ENCODE data around the gene MPC1. TPM values are rescaled to one million over a fixed set of nuclear protein-coding genes. Genes with fewer than 3 reads are reported as not detected.

Gene MPC1
- total RNA-seq, result 88.2 TPM

- no peaks in the 10 kb centered on the region for H3K9me3 ChIP-seq (ENCODE audit: control insufficient read depth in 3 of 3, low read length in 3 of 3)
- H3K4me3 ChIP-seq (ENCODE audit: low read length in 3 of 3), result peak within 1 kb of the TSS; percentile 90 to 98 (median 93)
- H3K9ac ChIP-seq (ENCODE audit: low read depth in 1 of 3, low read length in 3 of 3), result peak within 1 kb of the TSS; percentile 90 to 98 (median 97)
- peaks cover 8 to 28% (median 12%) of the 10 kb centered on the region in 3 donors for H3K4me1 ChIP-seq (ENCODE audit: control insufficient read depth in 3 of 3, insufficient read depth in 3 of 3, low read length in 3 of 3)
- H3K27me3 ChIP-seq (ENCODE audit: control insufficient read depth in 3 of 3, insufficient read depth in 3 of 3, low read length in 3 of 3), result no peaks in the 10 kb centered on the region
- no peaks in the 10 kb centered on the region for H3K36me3 ChIP-seq (ENCODE audit: control insufficient read depth in 3 of 3, insufficient read depth in 3 of 3, low read length in 3 of 3)
- H3K27ac ChIP-seq (ENCODE audit: low read depth, low read length), result peak within 1 kb of the TSS; percentile 98
Measured at GRCh38 chr6:166382933-166383801, at the start of gene MPC1. MPC1 (minus strand) TSS chr6:166382940; CDS start chr6:166382876, 64 bp downstream.

- Histone ChIP-seq H3K9me3 (ENCODE audit: control insufficient read depth in 3 of 3, low read length in 3 of 3) (no peaks in the 10 kb centered on the region), H3K4me3 (ENCODE audit: low read length in 3 of 3) (no peak overlapping the region), H3K27ac (ENCODE audit: low read depth, low read length) (no peak overlapping the region), H3K27me3 (ENCODE audit: control insufficient read depth in 3 of 3, insufficient read depth in 3 of 3, low read length in 3 of 3) (no peaks in the 10 kb centered on the region), H3K9ac (ENCODE audit: low read depth in 1 of 3, low read length in 3 of 3) (no peak overlapping the region), H3K4me1 (ENCODE audit: control insufficient read depth in 3 of 3, insufficient read depth in 3 of 3, low read length in 3 of 3) (no peaks in the 10 kb centered on the region), H3K36me3 (ENCODE audit: control insufficient read depth in 3 of 3, insufficient read depth in 3 of 3, low read length in 3 of 3) (peaks cover 24 to 26% (median 25%) of the 10 kb centered on the region in 3 donors)
Measured at GRCh38 chr6:166430269-166430668, 47.5 kb upstream of the MPC1 start.

GRCh38 chr6:166424431-166424830 is 41.7 kb upstream of the MPC1 start:
- no peak overlapping the region for H3K4me3 ChIP-seq (ENCODE audit: low read length in 3 of 3)
- H3K27me3 ChIP-seq (ENCODE audit: control insufficient read depth in 3 of 3, insufficient read depth in 3 of 3, low read length in 3 of 3), result no peaks in the 10 kb centered on the region
- peaks cover 30 to 37% (median 34%) of the 10 kb centered on the region in 3 donors for H3K36me3 ChIP-seq (ENCODE audit: control insufficient read depth in 3 of 3, insufficient read depth in 3 of 3, low read length in 3 of 3)
- no peaks in the 10 kb centered on the region for H3K9me3 ChIP-seq (ENCODE audit: control insufficient read depth in 3 of 3, low read length in 3 of 3)
- no peak overlapping the region for H3K27ac ChIP-seq (ENCODE audit: low read depth, low read length)
- no peak overlapping the region for H3K9ac ChIP-seq (ENCODE audit: low read depth in 1 of 3, low read length in 3 of 3)
- no peaks in the 10 kb centered on the region for H3K4me1 ChIP-seq (ENCODE audit: control insufficient read depth in 3 of 3, insufficient read depth in 3 of 3, low read length in 3 of 3)

- H3K27ac ChIP-seq (ENCODE audit: low read depth, low read length), result no peak overlapping the region
- no peaks in the 10 kb centered on the region for H3K27me3 ChIP-seq (ENCODE audit: control insufficient read depth in 3 of 3, insufficient read depth in 3 of 3, low read length in 3 of 3)
- H3K36me3 ChIP-seq (ENCODE audit: control insufficient read depth in 3 of 3, insufficient read depth in 3 of 3, low read length in 3 of 3), result peaks cover 36 to 43% (median 38%) of the 10 kb centered on the region in 3 donors
- no peak overlapping the region for H3K9ac ChIP-seq (ENCODE audit: low read depth in 1 of 3, low read length in 3 of 3)
- no peaks in the 10 kb centered on the region for H3K4me1 ChIP-seq (ENCODE audit: control insufficient read depth in 3 of 3, insufficient read depth in 3 of 3, low read length in 3 of 3)
- H3K4me3 ChIP-seq (ENCODE audit: low read length in 3 of 3), result no peak overlapping the region
- no peaks in the 10 kb centered on the region for H3K9me3 ChIP-seq (ENCODE audit: control insufficient read depth in 3 of 3, low read length in 3 of 3)
Measured at GRCh38 chr6:166423781-166424180, 41.0 kb upstream of the MPC1 start.

DNA sequence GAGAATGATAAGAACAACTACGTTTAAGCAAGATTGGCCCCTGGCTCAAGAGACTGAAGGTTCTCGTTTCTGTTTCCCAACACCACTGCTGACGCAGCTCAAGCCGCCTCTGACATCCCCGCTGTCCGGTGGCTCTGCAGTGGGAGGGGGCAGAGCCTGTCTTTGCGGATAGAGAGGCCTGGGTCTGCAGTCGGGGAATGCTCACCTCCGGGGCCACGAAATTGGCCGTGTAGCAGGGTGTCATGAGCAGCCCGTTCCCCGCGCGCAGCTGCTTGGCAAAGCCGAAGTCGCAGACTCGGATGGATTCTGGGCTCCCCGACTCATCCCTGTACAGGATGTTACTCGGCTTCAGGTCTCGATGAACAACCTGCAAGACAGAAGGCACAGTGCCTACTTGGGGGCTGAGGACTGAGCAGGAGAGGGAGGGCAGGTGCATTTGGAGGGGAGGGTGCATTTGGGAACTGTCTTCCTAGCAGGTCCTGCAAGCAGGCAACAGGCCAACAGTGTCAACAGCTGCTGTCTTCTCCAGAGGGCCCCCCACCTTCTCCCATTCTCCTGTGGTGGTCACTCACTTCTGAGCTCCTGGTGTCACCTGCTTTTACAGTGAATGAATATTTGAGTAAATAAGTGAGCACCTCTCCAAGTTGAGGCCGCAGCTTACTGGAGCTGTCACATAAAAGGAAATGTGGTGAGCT is 40.5 kb upstream of the MPC1 start:
- Histone ChIP-seq H3K27ac (ENCODE audit: low read depth, low read length) (no peak overlapping the region), H3K27me3 (ENCODE audit: control insufficient read depth in 3 of 3, insufficient read depth in 3 of 3, low read length in 3 of 3) (no peaks in the 10 kb centered on the region), H3K9me3 (ENCODE audit: control insufficient read depth in 3 of 3, low read length in 3 of 3) (no peaks in the 10 kb centered on the region), H3K9ac (ENCODE audit: low read depth in 1 of 3, low read length in 3 of 3) (no peak overlapping the region), H3K4me1 (ENCODE audit: control insufficient read depth in 3 of 3, insufficient read depth in 3 of 3, low read length in 3 of 3) (no peaks in the 10 kb centered on the region), H3K36me3 (ENCODE audit: control insufficient read depth in 3 of 3, insufficient read depth in 3 of 3, low read length in 3 of 3) (peaks cover 41 to 49% (median 44%) of the 10 kb centered on the region in 3 donors), H3K4me3 (ENCODE audit: low read length in 3 of 3) (no peak overlapping the region)

DNA sequence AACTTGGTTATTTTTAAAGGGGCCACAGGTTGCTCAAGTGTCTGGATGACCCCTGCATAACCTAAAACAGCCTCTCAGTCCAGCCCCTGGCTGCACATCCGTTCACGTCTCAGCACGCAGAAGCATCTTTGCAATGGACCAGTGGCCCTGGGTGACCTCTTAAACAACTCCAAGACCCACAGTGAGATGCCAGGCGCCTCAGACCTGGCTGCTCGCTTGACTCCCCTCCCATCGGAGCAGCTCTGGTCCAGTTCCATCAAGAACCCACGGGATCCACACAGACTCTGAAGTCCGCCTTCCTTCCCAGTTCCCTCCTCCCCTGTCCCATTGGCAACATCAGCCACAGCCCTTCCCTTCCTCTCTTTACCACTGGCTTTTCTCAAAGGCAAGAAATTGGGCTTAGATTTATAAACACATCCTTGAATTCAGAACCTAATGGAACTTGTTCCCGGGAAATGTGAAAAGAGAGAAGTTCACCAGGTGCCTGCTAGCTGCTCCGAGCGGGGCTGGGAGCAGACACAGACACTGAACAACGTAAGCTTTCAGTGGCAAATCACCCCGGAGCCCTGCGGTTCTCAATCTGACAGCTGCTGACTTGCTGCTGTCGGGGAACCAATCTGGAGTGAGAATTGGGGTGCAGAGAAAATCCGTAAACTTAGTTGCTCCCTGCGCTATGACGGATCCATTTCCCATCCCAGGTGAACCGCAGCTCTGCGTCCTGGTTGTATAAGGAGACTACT is 39.6 kb upstream of the MPC1 start:
- Histone ChIP-seq H3K9ac (ENCODE audit: low read depth in 1 of 3, low read length in 3 of 3) (no peak overlapping the region), H3K4me3 (ENCODE audit: low read length in 3 of 3) (no peak overlapping the region), H3K27ac (ENCODE audit: low read depth, low read length) (no peak overlapping the region), H3K36me3 (ENCODE audit: control insufficient read depth in 3 of 3, insufficient read depth in 3 of 3, low read length in 3 of 3) (peaks cover 42 to 54% (median 44%) of the 10 kb centered on the region in 3 donors), H3K27me3 (ENCODE audit: control insufficient read depth in 3 of 3, insufficient read depth in 3 of 3, low read length in 3 of 3) (no peaks in the 10 kb centered on the region), H3K4me1 (ENCODE audit: control insufficient read depth in 3 of 3, insufficient read depth in 3 of 3, low read length in 3 of 3) (no peaks in the 10 kb centered on the region), H3K9me3 (ENCODE audit: control insufficient read depth in 3 of 3, low read length in 3 of 3) (no peaks in the 10 kb centered on the region)

- Histone ChIP-seq H3K36me3 (ENCODE audit: control insufficient read depth in 3 of 3, insufficient read depth in 3 of 3, low read length in 3 of 3) (peaks cover 55 to 70% (median 56%) of the 10 kb centered on the region in 3 donors), H3K27me3 (ENCODE audit: control insufficient read depth in 3 of 3, insufficient read depth in 3 of 3, low read length in 3 of 3) (no peaks in the 10 kb centered on the region)
Measured at GRCh38 chr6:166420351-166420750, 37.6 kb upstream of the MPC1 start.

DNA sequence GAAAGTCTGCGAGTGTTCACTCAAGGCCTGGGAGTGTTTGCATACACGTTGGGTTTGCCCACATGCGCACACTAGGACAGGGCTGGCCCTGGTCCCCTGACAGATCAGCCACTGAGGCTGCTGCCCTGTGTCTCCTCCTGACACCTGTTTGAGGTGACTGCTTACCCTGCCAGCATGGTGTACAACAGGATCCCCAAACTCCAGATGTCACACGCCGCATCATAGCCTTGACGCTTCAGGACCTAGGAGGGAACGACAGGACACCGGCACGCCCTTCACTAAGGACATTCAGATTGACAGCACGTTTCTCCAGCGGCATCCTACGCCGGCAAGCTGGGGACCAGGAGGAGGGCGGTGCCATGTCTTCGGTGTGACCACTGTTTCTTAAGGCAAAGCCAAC is 37.0 kb upstream of the MPC1 start:
- Histone ChIP-seq H3K9ac (ENCODE audit: low read depth in 1 of 3, low read length in 3 of 3) (no peak overlapping the region), H3K4me3 (ENCODE audit: low read length in 3 of 3) (no peak overlapping the region), H3K9me3 (ENCODE audit: control insufficient read depth in 3 of 3, low read length in 3 of 3) (no peaks in the 10 kb centered on the region), H3K27ac (ENCODE audit: low read depth, low read length) (no peak overlapping the region), H3K36me3 (ENCODE audit: control insufficient read depth in 3 of 3, insufficient read depth in 3 of 3, low read length in 3 of 3) (peaks cover 58 to 72% (median 58%) of the 10 kb centered on the region in 3 donors), H3K27me3 (ENCODE audit: control insufficient read depth in 3 of 3, insufficient read depth in 3 of 3, low read length in 3 of 3) (no peaks in the 10 kb centered on the region), H3K4me1 (ENCODE audit: control insufficient read depth in 3 of 3, insufficient read depth in 3 of 3, low read length in 3 of 3) (no peaks in the 10 kb centered on the region)

More at GRCh38 chr6:166420351-166420750, 37.6 kb upstream of the MPC1 start:
- Histone ChIP-seq H3K4me3 (ENCODE audit: low read length in 3 of 3) (no peak overlapping the region), H3K9me3 (ENCODE audit: control insufficient read depth in 3 of 3, low read length in 3 of 3) (no peaks in the 10 kb centered on the region), H3K9ac (ENCODE audit: low read depth in 1 of 3, low read length in 3 of 3) (no peak overlapping the region), H3K4me1 (ENCODE audit: control insufficient read depth in 3 of 3, insufficient read depth in 3 of 3, low read length in 3 of 3) (no peaks in the 10 kb centered on the region), H3K27ac (ENCODE audit: low read depth, low read length) (no peak overlapping the region)

DNA sequence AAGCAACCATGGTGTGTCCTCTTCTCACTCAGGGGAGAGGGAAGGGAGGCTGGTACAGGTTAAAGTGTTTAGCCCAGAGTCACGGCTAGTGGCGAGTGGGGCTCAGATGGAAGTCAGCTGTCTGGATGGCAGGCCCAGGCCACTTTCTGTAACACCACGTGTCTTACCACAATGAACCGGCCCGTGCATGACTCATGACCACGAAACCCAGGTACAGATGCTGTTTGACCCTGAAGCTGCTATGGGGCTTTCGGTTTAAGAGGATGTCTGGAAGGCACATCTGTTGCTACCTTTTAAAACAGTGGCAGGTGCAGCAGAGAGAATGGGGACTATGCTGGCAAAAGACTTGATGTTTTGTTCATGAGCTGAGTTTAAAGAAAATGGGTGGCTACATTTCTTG is 36.5 kb upstream of the MPC1 start:
- Histone ChIP-seq H3K27ac (ENCODE audit: low read depth, low read length) (no peak overlapping the region), H3K9ac (ENCODE audit: low read depth in 1 of 3, low read length in 3 of 3) (no peak overlapping the region), H3K27me3 (ENCODE audit: control insufficient read depth in 3 of 3, insufficient read depth in 3 of 3, low read length in 3 of 3) (no peaks in the 10 kb centered on the region), H3K36me3 (ENCODE audit: control insufficient read depth in 3 of 3, insufficient read depth in 3 of 3, low read length in 3 of 3) (peaks cover 55 to 68% (median 60%) of the 10 kb centered on the region in 3 donors), H3K4me3 (ENCODE audit: low read length in 3 of 3) (no peak overlapping the region), H3K9me3 (ENCODE audit: control insufficient read depth in 3 of 3, low read length in 3 of 3) (no peaks in the 10 kb centered on the region), H3K4me1 (ENCODE audit: control insufficient read depth in 3 of 3, insufficient read depth in 3 of 3, low read length in 3 of 3) (no peaks in the 10 kb centered on the region)

Measured in skeletal muscle tissue (tissue), 4 donors.